GM19239 (cell line): ENCODE data around the gene LYRM4.
"Not testable (repeated sequence)": the region's sequence is repeated elsewhere in the genome, so short reads cannot be mapped to it uniquely, and the experiment has no call there.

ENCODE experiments used
- DNase-seq: peaks from one replicate; pipeline ENCODE4 v3.0.0; 2011; ENCODE audit warnings: low spot score; ENCODE audit not compliant: insufficient read length
- FAIRE-seq: peaks from 2 replicates; lab custom pipeline; 2011; peaks lifted over from hg19 to GRCh38; lab: Jason Lieb, UNC

Gene LYRM4

GRCh38 chr6:5127106-5127687 lies 133.6 kb downstream of the LYRM4 start:
- no peak for FAIRE-seq
- DNase-seq, result no peak

GRCh38 chr6:5126214-5126613 lies 134.5 kb downstream of the LYRM4 start:
- DNase-seq (no peak), FAIRE-seq (no peak)

- no peak for DNase-seq
- no peak for FAIRE-seq
Observed at GRCh38 chr6:5125152-5126006, 135.4 kb downstream of the LYRM4 start.

- DNase-seq (no peak), FAIRE-seq (no peak)
Observed at GRCh38 chr6:5124526-5124925, 136.2 kb downstream of the LYRM4 start.

GRCh38 chr6:5123296-5124143 lies 137.2 kb downstream of the LYRM4 start:
- DNase-seq, result no peak
- FAIRE-seq, result no peak

GRCh38 chr6:5122504-5123112 lies 138.1 kb downstream of the LYRM4 start:
- FAIRE-seq (no peak), DNase-seq (no peak)

GRCh38 chr6:5121956-5122355 lies 138.8 kb downstream of the LYRM4 start:
- DNase-seq, result no peak
- no peak for FAIRE-seq

GRCh38 chr6:5121479-5121878 lies 139.3 kb downstream of the LYRM4 start:
- DNase-seq (no peak), FAIRE-seq (no peak)

GRCh38 chr6:5120543-5120942 lies 140.2 kb downstream of the LYRM4 start:
- not testable (repeated sequence) for FAIRE-seq, DNase-seq

GRCh38 chr6:5120011-5120410 lies 140.7 kb downstream of the LYRM4 start:
- FAIRE-seq (no peak), DNase-seq (no peak)

GRCh38 chr6:5119090-5119951 lies 141.4 kb downstream of the LYRM4 start:
- no peak for FAIRE-seq

GRCh38 chr6:5116243-5116991 lies 144.3 kb downstream of the LYRM4 start:
- no peak for DNase-seq
- FAIRE-seq, result no peak

More at GRCh38 chr6:5119090-5119951, 141.4 kb downstream of the LYRM4 start:
- no peak for DNase-seq

GRCh38 chr6:5115168-5115567 lies 145.6 kb downstream of the LYRM4 start:
- no peak for DNase-seq
- no peak for FAIRE-seq

GRCh38 chr6:5113096-5113495 lies 147.7 kb downstream of the LYRM4 start:
- FAIRE-seq, result no peak
- no peak for DNase-seq

- FAIRE-seq (no peak), DNase-seq (no peak)
Observed at GRCh38 chr6:5112066-5112799, 148.5 kb downstream of the LYRM4 start.

GRCh38 chr6:5111626-5112025 lies 149.1 kb downstream of the LYRM4 start:
- DNase-seq (no peak), FAIRE-seq (no peak)

GRCh38 chr6:5110246-5110645 lies 150.5 kb downstream of the LYRM4 start:
- no peak for DNase-seq
- no peak for FAIRE-seq

- FAIRE-seq (no peak), DNase-seq (no peak)
Observed at GRCh38 chr6:5109436-5109835, 151.3 kb downstream of the LYRM4 start.
